HL-60 (cell line): ENCODE results near the gene ZNF747.

Experiments used
- DNase-seq, 2 experiments: peaks; one replicate each; pipeline ENCODE4 v3.0.0-alpha.2; 2010 to 2020; ENCODE audit warnings: low read depth in 1 of 2, low spot score in 1 of 2
- H3K27ac ChIP-seq: fragments of 250-450 bp; sonication (Bioruptor Pico); replicated peaks from 2 replicates; pipeline ENCODE4 v1.5.1; 2020; ENCODE audit warnings: mild to moderate bottlenecking, moderate library complexity
- H3K27me3 ChIP-seq: fragments of 250-450 bp; sonication (Bioruptor Pico); 2 replicates; pipeline ENCODE4 v1.5.1; 2021; ENCODE audit warnings: mild to moderate bottlenecking, moderate library complexity; ENCODE audit not compliant: insufficient read depth, poor library complexity, severe bottlenecking
- H3K4me3 ChIP-seq: replicated peaks from 2 replicates; pipeline ENCODE4 v1.5.1; 2011; ENCODE audit warnings: mild to moderate bottlenecking, control low read depth, low read length; ENCODE audit not compliant: insufficient read depth
- CTCF ChIP-seq: IDR thresholded peaks from one replicate; pipeline ENCODE4 v1.5.1; 2011; ENCODE audit warnings: low read length, control low read depth, inconsistent platforms; ENCODE audit not compliant: insufficient read depth
- GABPA ChIP-seq: IDR thresholded peaks from 2 replicates; pipeline ENCODE4 v1.6.1; 2012; ENCODE audit warnings: low read depth
- POLR2AphosphoS5 ChIP-seq: IDR thresholded peaks from 2 replicates; pipeline ENCODE4 v1.6.1; 2012; ENCODE audit warnings: low read depth
- REST ChIP-seq: IDR thresholded peaks from 2 replicates; pipeline ENCODE4 v1.6.1; 2012; ENCODE audit warnings: low read depth; ENCODE audit not compliant: insufficient replicate concordance
- SPI1 ChIP-seq: IDR thresholded peaks from 2 replicates; pipeline ENCODE4 v1.6.1; 2012; ENCODE audit warnings: low read depth, mild to moderate bottlenecking, borderline replicate concordance

ZNF747 gene

GRCh38 chr16:30511509-30511908 is 23.1 kb downstream of the ZNF747 start:
- Histone ChIP-seq H3K27ac (no peak overlapping the region), H3K27me3 (no peaks in the 10 kb centered on the region), H3K4me3 (no peak overlapping the region)
- DNase-seq = no peak
- TF ChIP-seq GABPA (no peak), REST (no peak), SPI1 (no peak), CTCF (no peak), POLR2AphosphoS5 (no peak)

GRCh38 chr16:30510376-30510938 is 24.2 kb downstream of the ZNF747 start:
- H3K4me3 ChIP-seq = no peak overlapping the region
- TF ChIP-seq CTCF (no peak), GABPA (no peak), SPI1 (no peak), REST (no peak), POLR2AphosphoS5 (no peak)
- H3K27ac ChIP-seq = no peak overlapping the region
- no peak for DNase-seq
- no peaks in the 10 kb centered on the region for H3K27me3 ChIP-seq

GRCh38 chr16:30509081-30509765 is 25.4 kb downstream of the ZNF747 start:
- Histone ChIP-seq H3K27ac (no peak overlapping the region), H3K27me3 (no peaks in the 10 kb centered on the region), H3K4me3 (no peak overlapping the region)
- TF ChIP-seq REST (no peak), POLR2AphosphoS5 (no peak), CTCF (no peak), SPI1 (no peak), GABPA (no peak)
- no peak for DNase-seq
